NCI-H1694 treated with DMSO at 0.1 percent for 48 hours (cell line): Measurements from ENCODE around the gene KCNJ10.
A peak's percentile ranks its signal among the peaks of the same experiment; 100 is the strongest.

ENCODE experiments used
- DNase-seq: peaks from one replicate; lab custom pipeline; 2025; lab: John Stamatoyannopoulos, UW

Gene KCNJ10

GRCh38 chr1:160083968-160084770 lies 14.2 kb upstream of the KCNJ10 start:
- peak; percentile 39 for DNase-seq

- DNase-seq: no peak
Measured at GRCh38 chr1:160082926-160083325, 13.0 kb upstream of the KCNJ10 start.

DNA sequence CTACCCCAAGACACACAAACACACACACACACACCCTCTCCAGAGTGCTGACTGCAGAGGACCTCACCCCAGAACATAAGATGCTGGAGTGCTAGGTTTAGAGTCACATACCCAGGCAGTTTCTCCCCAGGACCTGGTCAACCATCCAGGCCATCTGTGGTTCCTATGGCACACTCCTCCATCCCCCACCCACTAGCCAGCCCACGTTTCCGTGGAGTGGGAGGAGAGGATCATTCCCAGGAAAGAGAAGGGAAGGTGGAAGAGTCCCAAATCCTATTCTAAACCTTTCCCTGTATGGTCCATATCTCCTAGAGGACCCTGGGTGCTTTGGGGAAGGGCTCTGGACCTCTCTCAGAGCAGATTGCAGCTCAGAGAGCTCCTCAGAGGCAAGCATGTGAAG lies 12.5 kb upstream of the KCNJ10 start:
- no peak for DNase-seq

DNA sequence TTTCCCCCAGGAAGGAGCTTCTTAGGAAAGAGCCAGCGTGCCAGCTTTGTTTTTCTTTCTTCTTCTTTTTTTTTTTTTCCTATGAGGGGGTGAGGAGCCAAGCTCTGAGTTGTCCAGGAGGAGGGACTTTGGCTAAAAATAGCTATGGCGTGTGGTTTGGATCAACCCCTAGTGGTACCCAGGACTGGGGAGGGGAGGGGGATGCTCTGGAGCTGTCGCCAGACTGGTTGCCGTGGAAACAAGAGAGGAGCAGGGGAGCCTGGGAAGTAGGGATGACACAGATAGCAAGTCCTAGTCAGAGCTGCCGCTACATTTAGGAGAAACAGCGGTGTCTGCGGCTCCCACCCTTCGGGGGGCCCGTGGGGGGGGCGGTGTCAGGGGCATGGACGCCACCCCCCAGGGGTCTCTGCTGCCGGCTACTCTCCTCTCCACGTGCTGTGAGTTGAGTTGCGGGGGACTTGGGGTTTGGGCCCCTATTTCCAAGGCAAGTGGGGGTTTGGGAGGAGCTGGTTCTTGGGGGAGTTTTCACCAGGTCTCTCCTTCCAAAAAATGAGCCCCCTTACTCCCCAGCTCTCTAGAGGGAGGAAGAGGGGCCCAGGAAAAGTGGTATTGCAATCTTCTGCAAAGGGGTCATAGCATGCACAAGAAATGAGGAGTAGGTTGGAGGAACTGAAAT lies 11.4 kb upstream of the KCNJ10 start, which contains the start of gene KCNJ9:
Gene KCNJ9, plus strand, starts transcription at position 278 of the 676 bp plus-strand sequence. CDS start 2,493 bp downstream, outside the sequence.
- peak; percentile 40 for DNase-seq

GRCh38 chr1:160080381-160081100 lies 10.6 kb upstream of the KCNJ10 start:
- no peak for DNase-seq

DNA sequence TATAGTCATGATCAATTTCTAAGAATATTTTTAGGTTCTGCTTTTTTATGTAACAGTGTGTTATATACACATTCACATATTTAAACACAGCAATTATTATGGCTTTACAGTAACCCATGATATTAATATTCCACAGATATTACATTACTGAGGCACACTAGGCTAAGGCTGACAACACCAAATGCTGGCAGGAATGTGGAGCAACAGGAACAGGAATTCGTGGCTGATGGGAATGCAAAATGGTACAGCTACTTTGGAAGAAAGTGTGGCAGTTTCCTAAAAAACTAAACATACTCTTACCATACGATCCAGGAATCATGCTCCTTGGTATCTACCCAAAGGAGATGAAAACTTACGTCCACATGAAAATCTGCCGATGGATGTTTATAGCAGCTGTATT lies 9.5 kb upstream of the KCNJ10 start:
- no peak for DNase-seq

DNA sequence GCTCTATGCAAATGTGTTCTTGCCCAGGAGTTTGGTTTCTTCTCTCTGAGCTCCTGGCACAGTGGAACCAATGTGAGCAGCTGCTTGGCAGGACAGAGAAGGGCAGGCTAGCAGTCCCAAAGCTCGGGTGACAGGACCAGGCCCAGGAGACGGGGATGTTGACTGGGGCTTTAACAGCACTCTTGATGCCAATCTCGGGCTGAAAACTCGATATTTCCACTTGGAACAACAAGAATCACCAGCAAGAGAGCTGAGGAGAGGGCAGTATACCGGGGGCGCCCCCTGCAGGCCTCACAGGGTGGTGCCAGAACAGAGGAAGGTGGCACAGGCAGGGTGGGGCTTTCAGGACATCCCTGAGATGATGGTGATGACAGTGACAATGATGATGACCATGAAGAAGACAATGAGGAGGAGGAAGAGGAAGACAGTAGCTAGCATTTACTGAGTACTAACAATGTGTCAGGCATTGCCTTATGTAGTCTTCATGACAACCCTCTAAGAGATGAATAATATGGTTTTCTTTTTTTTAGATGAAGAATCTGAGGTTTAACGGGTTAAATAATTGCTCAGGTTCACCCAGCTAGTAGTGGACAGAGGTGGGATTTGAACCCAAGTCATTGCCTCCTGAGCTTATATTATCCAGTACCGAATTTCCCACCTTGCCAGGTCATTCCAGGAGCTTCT lies 8.7 kb upstream of the KCNJ10 start:
- peak; percentile 50 for DNase-seq

GRCh38 chr1:160077486-160077885 lies 7.5 kb upstream of the KCNJ10 start:
- no peak for DNase-seq

DNA sequence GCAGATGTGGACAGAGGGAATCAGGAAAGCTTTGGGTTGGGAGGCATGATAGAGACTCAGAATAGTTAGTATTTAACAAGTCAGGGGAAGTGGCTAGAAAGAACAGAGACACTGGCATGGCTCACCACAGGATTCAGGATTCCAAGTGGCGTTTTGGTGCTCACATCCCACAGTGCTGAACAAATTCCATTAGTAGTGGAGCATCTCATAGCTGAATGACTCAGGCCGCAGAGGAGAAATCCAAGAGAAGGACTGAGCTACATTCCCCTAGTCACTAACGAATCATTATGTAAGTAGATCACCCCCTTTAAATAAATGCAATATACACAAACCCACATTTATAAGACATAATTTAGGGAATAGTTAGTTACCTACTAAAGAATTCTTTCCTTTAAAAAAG lies 6.3 kb upstream of the KCNJ10 start:
- no peak for DNase-seq

DNA sequence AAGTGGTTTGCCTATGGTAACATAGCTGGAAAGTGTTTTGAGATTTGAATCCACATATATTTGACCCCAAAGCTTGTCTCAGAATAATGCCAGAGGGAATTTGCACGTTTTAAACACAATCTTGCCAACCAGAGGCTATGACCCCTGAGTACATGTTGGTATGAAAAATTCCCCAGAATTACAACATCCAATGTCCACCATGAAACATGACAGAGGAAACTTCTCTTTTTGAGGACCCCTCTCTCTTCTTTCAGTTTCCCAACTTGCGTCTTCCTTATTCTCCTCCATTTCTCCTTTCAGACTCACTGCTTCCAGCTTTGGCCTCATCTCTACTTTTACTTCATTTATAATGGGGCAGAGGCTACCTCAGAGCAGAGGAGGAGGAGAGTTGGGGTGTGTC lies 5.9 kb upstream of the KCNJ10 start:
- no peak for DNase-seq

DNA sequence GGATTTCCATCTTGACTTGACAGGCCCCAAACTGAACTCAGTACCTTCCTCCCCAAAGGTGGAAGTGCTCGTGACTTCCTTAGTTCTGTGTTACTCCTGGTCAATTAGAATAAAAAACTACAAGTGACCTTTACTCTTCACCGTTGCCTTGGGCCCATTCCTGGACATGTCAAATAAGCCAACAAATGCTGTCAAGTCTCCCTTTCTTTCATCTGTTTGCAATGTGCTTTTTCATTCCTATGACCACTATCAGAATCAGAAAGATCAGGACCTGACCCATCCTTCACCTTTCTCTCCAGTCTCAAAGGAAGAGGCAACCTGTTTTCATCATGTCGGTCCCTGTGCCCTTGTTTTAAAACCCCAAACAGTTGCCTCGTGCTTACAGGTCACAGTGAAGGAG lies 4.9 kb upstream of the KCNJ10 start:
- no peak for DNase-seq

DNA sequence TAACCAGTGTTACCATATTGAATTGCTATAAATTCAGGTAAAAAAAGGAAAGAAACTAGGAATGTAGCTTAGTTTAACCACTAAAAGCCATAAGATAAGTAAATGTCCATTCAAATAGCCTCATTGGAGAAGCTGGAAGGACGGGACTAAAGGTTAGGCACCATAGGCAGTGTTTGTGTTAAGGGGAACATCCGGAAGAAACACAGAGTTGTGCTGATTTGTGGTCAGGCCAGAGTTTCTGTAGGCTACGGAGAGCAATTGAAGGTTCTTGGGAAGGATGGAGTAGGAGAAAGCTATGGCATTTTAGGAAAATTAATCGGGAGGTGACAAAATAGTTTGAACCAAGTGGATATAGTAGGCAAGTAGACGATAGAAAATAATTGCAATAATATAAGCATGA lies 1.3 kb upstream of the KCNJ10 start:
- no peak for DNase-seq

DNA sequence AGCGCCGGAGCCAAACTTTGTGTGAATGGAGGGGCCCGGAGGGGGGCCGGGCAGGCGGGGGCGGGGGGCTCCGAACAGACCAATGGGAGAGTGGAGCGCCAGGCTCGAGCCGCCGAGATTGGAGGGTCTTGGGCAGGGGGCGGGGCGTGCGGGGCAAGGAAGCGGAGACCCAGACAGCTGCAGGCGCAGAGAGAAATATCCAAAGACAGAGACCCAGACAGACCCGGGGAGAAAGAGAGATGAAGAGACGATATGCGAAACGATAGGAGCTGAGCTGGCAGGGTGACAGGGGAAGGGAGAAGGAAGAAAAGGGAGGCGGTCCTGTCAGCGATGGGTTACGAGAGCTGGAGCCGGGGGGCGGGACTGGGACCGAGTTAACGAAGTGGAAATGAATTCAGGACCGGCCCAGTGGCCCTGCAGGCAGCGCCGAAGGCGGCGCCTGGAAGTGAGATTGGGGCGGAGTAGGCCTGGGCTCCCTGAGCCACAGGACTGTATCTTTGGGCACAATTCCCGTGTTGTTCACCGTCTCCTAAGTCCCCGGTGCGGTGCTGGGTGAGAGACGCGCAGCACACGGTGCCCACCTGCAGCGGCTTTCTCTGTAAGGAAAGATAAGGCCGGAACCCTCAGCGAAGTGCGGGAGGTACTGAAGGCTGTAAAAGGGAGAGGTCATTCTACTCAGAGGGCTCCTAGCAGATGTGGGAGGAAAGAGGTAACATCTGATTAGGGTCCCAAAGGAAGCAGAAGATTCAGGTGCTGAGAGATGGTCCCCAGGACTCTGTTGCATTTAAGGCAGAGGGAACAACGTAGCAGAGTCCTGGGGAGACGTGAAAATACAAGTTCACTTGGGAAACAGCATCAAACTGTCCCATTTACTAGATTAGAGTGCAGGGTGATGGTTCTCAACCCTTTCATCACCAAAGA lies 543 bp upstream of the KCNJ10 start:
- DNase-seq: peak; percentile 56

DNA sequence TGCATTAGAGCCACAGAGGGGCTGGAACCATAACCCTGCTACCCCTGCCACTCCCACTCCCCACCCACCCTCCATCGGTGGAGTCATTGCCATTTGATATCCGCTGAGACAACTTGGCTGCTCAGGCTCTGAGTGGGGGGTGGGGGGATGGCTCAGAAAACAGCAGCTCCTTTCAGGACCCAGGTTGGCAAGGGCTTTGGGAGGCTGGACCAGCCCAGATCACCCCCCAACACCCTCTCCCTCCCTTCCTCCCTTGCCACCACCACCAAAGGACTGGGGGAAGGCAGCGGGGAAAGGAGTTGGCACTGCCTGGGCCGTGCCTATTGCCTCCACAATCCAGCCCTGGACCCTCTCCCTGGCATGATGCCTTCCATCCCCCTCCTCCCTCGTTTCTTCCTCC lies 1.7 kb downstream of the KCNJ10 start:
- no peak for DNase-seq

DNA sequence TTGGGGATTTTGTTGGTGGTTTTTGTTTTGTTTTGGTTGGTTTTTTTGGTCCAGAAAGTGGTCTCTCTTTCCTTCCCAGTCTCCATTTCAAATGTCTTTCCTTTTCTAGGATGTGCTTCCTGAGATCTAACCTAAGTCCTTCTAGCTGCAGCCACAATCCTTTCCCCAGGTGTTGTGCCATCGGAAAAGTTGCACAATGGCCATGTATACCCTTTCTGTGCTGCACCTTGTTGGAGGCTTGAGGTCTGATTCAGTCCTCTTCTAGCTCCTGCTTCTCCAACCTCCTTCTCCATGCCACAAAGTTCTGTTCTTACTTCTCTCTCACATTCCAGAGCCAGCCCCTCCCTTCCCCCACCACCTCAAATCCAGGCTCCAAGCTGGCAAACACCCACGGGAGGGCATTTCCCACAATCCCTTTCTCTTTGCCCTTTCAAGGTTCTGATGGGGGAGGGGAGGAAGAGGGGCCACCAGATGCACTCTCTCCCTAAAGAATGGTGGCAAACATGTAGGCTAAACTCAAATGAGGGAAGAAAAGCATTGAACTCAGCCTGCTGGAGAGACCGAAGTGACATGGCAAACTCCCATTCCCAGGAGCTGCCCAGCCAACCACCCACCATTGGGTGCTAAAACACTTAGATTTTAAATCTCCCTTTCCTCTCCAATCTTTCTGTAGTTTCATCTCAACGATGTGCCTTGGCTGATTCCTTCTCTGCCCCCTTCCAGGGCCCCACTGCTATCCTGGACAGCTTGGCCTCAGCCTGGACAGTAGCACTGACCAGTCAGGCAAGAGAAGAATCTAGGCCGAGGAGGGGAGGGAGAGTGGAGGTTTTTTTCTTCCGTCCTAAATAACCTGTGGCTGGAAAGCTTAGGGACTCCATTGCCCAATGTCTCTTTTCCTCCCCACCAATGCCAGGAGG lies 2.9 kb downstream of the KCNJ10 start:
- DNase-seq: no peak

GRCh38 chr1:160064746-160065145 lies 5.2 kb downstream of the KCNJ10 start:
- DNase-seq: no peak

GRCh38 chr1:160064164-160064563 lies 5.8 kb downstream of the KCNJ10 start:
- DNase-seq: no peak

- no peak for DNase-seq
Measured at GRCh38 chr1:160063176-160063575, 6.8 kb downstream of the KCNJ10 start.

- DNase-seq: no peak
Measured at GRCh38 chr1:160062230-160062532, 7.8 kb downstream of the KCNJ10 start.
